ENCODE measurements around the gene AGPAT3.

Gene AGPAT3

GRCh38 chr21:43993420-43993934 lies 128.5 kb downstream of the AGPAT3 start:
- no peak for DNase-seq (ENCODE audit: low read depth in 2 of 2)

- DNase-seq (ENCODE audit: low read depth in 2 of 2): no peak
Measured at GRCh38 chr21:43994085-43994484, 129.1 kb downstream of the AGPAT3 start.

- DNase-seq (ENCODE audit: low read depth in 2 of 2): no peak
Measured at GRCh38 chr21:43994646-43995045, 129.6 kb downstream of the AGPAT3 start.

GRCh38 chr21:43995521-43996105 lies 130.6 kb downstream of the AGPAT3 start:
- DNase-seq (ENCODE audit: low read depth in 2 of 2): no peak

- no peak for DNase-seq (ENCODE audit: low read depth in 2 of 2)
Measured at GRCh38 chr21:43997766-43998742, 133.0 kb downstream of the AGPAT3 start.

- no peak for DNase-seq (ENCODE audit: low read depth in 2 of 2)
Measured at GRCh38 chr21:44000360-44000759, 135.3 kb downstream of the AGPAT3 start.

GRCh38 chr21:44002511-44002910 lies 137.5 kb downstream of the AGPAT3 start:
- DNase-seq (ENCODE audit: low read depth in 2 of 2): no peak

GRCh38 chr21:44003307-44003966 lies 138.4 kb downstream of the AGPAT3 start:
- no peak for DNase-seq (ENCODE audit: low read depth in 2 of 2)

- DNase-seq (ENCODE audit: low read depth in 2 of 2): no peak
Measured at GRCh38 chr21:44005071-44005470, 140.0 kb downstream of the AGPAT3 start.

GRCh38 chr21:44005593-44005992 lies 140.6 kb downstream of the AGPAT3 start:
- no peak for DNase-seq (ENCODE audit: low read depth in 2 of 2)

- no peak for DNase-seq (ENCODE audit: low read depth in 2 of 2)
Measured at GRCh38 chr21:44006017-44006619, 141.1 kb downstream of the AGPAT3 start.

GRCh38 chr21:44006656-44007055 lies 141.6 kb downstream of the AGPAT3 start:
- no peak for DNase-seq (ENCODE audit: low read depth in 2 of 2)

GRCh38 chr21:44010429-44010828 lies 145.4 kb downstream of the AGPAT3 start:
- DNase-seq (ENCODE audit: low read depth in 2 of 2): no peak

GRCh38 chr21:44011123-44011522 lies 146.1 kb downstream of the AGPAT3 start:
- no peak for DNase-seq (ENCODE audit: low read depth in 2 of 2)

- DNase-seq (ENCODE audit: low read depth in 2 of 2): peak; percentile 59 to 73
Measured at GRCh38 chr21:44011579-44012473, 146.8 kb downstream of the AGPAT3 start, which contains the start of gene TRAPPC10. TRAPPC10 (plus strand) TSS chr21:44012309; CDS start chr21:44012494, 185 bp downstream.

GRCh38 chr21:44012474-44013379 lies 147.7 kb downstream of the AGPAT3 start:
- DNase-seq (ENCODE audit: low read depth in 2 of 2): peak; percentile 64 to 83

GRCh38 chr21:44013380-44014088 lies 148.5 kb downstream of the AGPAT3 start:
- peak; percentile 20 to 25 for DNase-seq (ENCODE audit: low read depth in 2 of 2)

- DNase-seq (ENCODE audit: low read depth in 2 of 2): no peak
Measured at GRCh38 chr21:44017601-44018000, 152.6 kb downstream of the AGPAT3 start.

- no peak for DNase-seq (ENCODE audit: low read depth in 2 of 2)
Measured at GRCh38 chr21:44018127-44018526, 153.1 kb downstream of the AGPAT3 start.
